GM12878 (cell line): ENCODE data around the gene MYO1E. TPM values are rescaled to one million over a fixed set of nuclear protein-coding genes. Genes with fewer than 3 reads are reported as not detected.
A peak's percentile ranks its signal among the peaks of the same experiment; 100 is the strongest.

ENCODE experiments used
- ATAC-seq: fragments of 200-7000 bp; cut with Tn5 transposase; 3 replicates; pipeline ENCODE4 v1.9.1; 2020; ENCODE audit warnings: mild to moderate bottlenecking, moderate library complexity
- BruUV-seq: library from RNA; stranded (reverse); fragments of 400-500 nt; replicated peaks from 2 replicates; lab custom pipeline; 2021; lab: Mats Ljungman, UMichigan
- CTCF ChIA-PET: fragments of 300-600 bp; sonication (Branson Sonifier 250); formaldehyde crosslinking; extraction: SDS; loops from one replicate; lab custom pipeline; 2021; ENCODE audit warnings: inconsistent platforms; lab: Yijun Ruan, JAX
- POLR2A ChIA-PET: fragments of 350-600 bp; formaldehyde crosslinking; extraction: SDS; loops from one replicate; lab custom pipeline; 2021; ENCODE audit warnings: inconsistent platforms; lab: Charles Lee
- RAD21 ChIA-PET: fragments of 300-600 bp; sonication (Branson Sonifier 250); formaldehyde crosslinking; loops from one replicate; lab custom pipeline; 2023; ENCODE audit warnings: antibody characterized with exemption; ENCODE audit not compliant: unreplicated experiment; lab: Charles Lee
- SMC1A ChIA-PET: fragments of 300-600 bp; sonication (Branson Sonifier 250); formaldehyde crosslinking; loops from one replicate; lab custom pipeline; 2023; ENCODE audit not compliant: unreplicated experiment, uncharacterized antibody; lab: Charles Lee
- DNase-seq: peaks from one replicate; pipeline ENCODE4 v3.0.0-alpha.2; 2011; ENCODE audit warnings: low read depth, low spot score
- FAIRE-seq: peaks from 3 replicates; lab custom pipeline; 2011; peaks lifted over from hg19 to GRCh38; lab: Jason Lieb, UNC
- H2AFZ ChIP-seq: 2 replicates; pipeline ENCODE4 v1.6.0; 2011; ENCODE audit warnings: low read depth, low read length, control low read depth; ENCODE audit not compliant: control insufficient read depth
- H3K27ac ChIP-seq: 2 replicates; pipeline ENCODE4 v1.5.1; 2011; ENCODE audit warnings: control low read depth; ENCODE audit not compliant: control insufficient read depth, insufficient read depth
- H3K27me3 ChIP-seq, 2 experiments: replicated peaks in 1 of 2; 2 replicates each; pipeline versions ENCODE4 v1.6.0 to v1.6.1; 2011; ENCODE audit warnings: low read length in 1 of 2; ENCODE audit not compliant: control insufficient read depth in 2 of 2, insufficient read depth in 2 of 2
- H3K36me3 ChIP-seq, 2 experiments: 2 replicates each; pipeline ENCODE4 v1.5.1; 2011; ENCODE audit warnings: low read length in 1 of 2; ENCODE audit not compliant: control insufficient read depth in 2 of 2, insufficient read depth in 2 of 2
- H3K4me1 ChIP-seq: 2 replicates; pipeline ENCODE4 v1.6.1; 2011; ENCODE audit warnings: mild to moderate bottlenecking, low read length, moderate library complexity, mixed read lengths; ENCODE audit not compliant: control insufficient read depth, insufficient read depth
- H3K4me2 ChIP-seq: 2 replicates; pipeline ENCODE4 v1.6.0; 2011; ENCODE audit warnings: control low read depth; ENCODE audit not compliant: control insufficient read depth, insufficient read depth
- H3K4me3 ChIP-seq: fragments of 200-600 bp; sonication (generic); 2 replicates; pipeline ENCODE4 v1.5.1; 2016
- H3K79me2 ChIP-seq: 2 replicates; pipeline ENCODE4 v1.6.0; 2011; ENCODE audit warnings: low read length; ENCODE audit not compliant: control insufficient read depth, insufficient read depth
- H3K9ac ChIP-seq: 2 replicates; pipeline ENCODE4 v1.8.0; 2011; ENCODE audit warnings: low read length, control low read depth, mixed read lengths; ENCODE audit not compliant: control insufficient read depth, insufficient read depth
- H3K9me3 ChIP-seq: replicated peaks from 3 replicates; pipeline ENCODE4 v1.5.1; 2011; ENCODE audit warnings: mild to moderate bottlenecking, low read length; ENCODE audit not compliant: control insufficient read depth, insufficient read depth
- H4K20me1 ChIP-seq: 2 replicates; pipeline ENCODE4 v1.6.0; 2011; ENCODE audit not compliant: control insufficient read depth, insufficient read depth
- CBX3 ChIP-seq: fragments of 200-600 bp; sonication (generic); IDR thresholded peaks from 2 replicates; pipeline ENCODE4 v1.6.1; 2016; ENCODE audit warnings: low read depth, borderline replicate concordance
- CTCF ChIP-seq, 3 experiments: IDR thresholded peaks in 2 of 3; conservative IDR thresholded peaks in 1 of 3; 2 replicates each; pipeline ENCODE4 v1.5.1; 2011; ENCODE audit warnings: low read depth in 3 of 3, low read length in 3 of 3, mild to moderate bottlenecking in 3 of 3, control low read depth in 2 of 3, moderate library complexity in 2 of 3, inconsistent platforms in 1 of 3, mixed read lengths in 1 of 3; ENCODE audit not compliant: control insufficient read depth in 2 of 3, insufficient read depth in 1 of 3; ENCODE audit errors: extremely low read depth in 1 of 3
- DPF2 ChIP-seq: fragments of 450-650 bp; IDR thresholded peaks from 2 replicates; pipeline ENCODE4 v1.6.1; 2017; ENCODE audit warnings: mild to moderate bottlenecking
- EED ChIP-seq: sonication (generic); IDR thresholded peaks from 2 replicates; pipeline ENCODE4 v1.6.1; 2016; ENCODE audit warnings: antibody characterized with exemption, low read depth
- EP300 ChIP-seq, 2 experiments: fragments of 150-350 bp in 1 of 2; IDR thresholded peaks; 2 replicates each; pipeline ENCODE4 v1.6.1; 2011 to 2012; ENCODE audit warnings: low read depth in 2 of 2, low read length in 2 of 2, borderline replicate concordance in 1 of 2, improper control_type of control experiment in 1 of 2, inconsistent platforms in 1 of 2; ENCODE audit not compliant: control insufficient read depth in 1 of 2
- FOS ChIP-seq: IDR thresholded peaks from 3 replicates; pipeline ENCODE4 v1.6.1; 2011; ENCODE audit warnings: borderline replicate concordance; ENCODE audit not compliant: insufficient read length; ENCODE audit errors: extremely low read depth
- RUNX3 ChIP-seq: IDR thresholded peaks from 2 replicates; pipeline ENCODE4 v1.6.1; 2012; ENCODE audit warnings: low read length, inconsistent platforms
- ZBED1 ChIP-seq: IDR thresholded peaks from 2 replicates; pipeline ENCODE4 v1.6.1; 2016; ENCODE audit warnings: borderline replicate concordance
- WGBS: methylation state at CpG from one replicate; pipeline ENCODE4 v1.1.6; 2016; ENCODE audit warnings: low lambda C conversion rate; ENCODE audit not compliant: insufficient replicate concordance, insufficient coverage; ENCODE audit errors: missing lambda C conversion rate; 5-methylcytosine and 5-hydroxymethylcytosine counted together
- in situ Hi-C: fragments of 300-500 bp; cut with MboI; formaldehyde crosslinking; loops from 9 replicates; pipeline ENCODE4 v1.14.3; 2018; ENCODE audit warnings: mixed read lengths
- intact Hi-C: fragments of 100-400 bp; cut with micrococcal nuclease; formaldehyde crosslinking; loops from one replicate; pipeline ENCODE4 v1.14.2; 2022; ENCODE audit not compliant: unreplicated experiment
- polyA plus RNA-seq, 11 experiments: library from polyadenylated mRNA; depleted of rRNA in 4 of 11; unstranded in 6 of 11; stranded (reverse) in 5 of 11; fragments of >200 nt; fragmentation: Nextera tagmentation in 4 of 11; fragmentation: Illumina TruSeq in 1 of 11; extraction: Ambion mirVana in 4 of 11; extraction: Trizol in 1 of 11; gene quantifications; 1 replicate in 1 of 11; 2 replicates in 10 of 11; pipeline versions ENCODE4 v1.2.1 to v1.2.3, GENCODE V29; 2011 to 2016; ENCODE audit warnings: inconsistent platforms in 2 of 11, missing spikeins in 2 of 11, low read depth in 1 of 11
- total RNA-seq, 4 experiments: library from RNA; depleted of rRNA in 3 of 4; stranded (reverse); fragments of >200 nt in 3 of 4; fragmentation: Illumina TruSeq in 1 of 4; extraction: Trizol in 1 of 4; gene quantifications; 2 replicates each; pipeline versions ENCODE4 v1.2.1 to v1.2.3, GENCODE V29; 2013 to 2021

MYO1E gene
- total and polyA plus RNA-seq, 10 of the 15 experiments (the other 5 are each of a cell fraction or from before 2014, with no cell fraction given), result 10.3 to 266 (median 64.9) TPM

GRCh38 chr15:59360896-59361295 lies 11.8 kb downstream of the MYO1E start:
- no peaks in the 10 kb centered on the region; the same call in 1 of the 3 replicates for H3K9me3 ChIP-seq
- FAIRE-seq (no peak), ATAC-seq (peak; percentile 34), DNase-seq (no peak)
- H3K27me3 ChIP-seq, result no peaks in the 10 kb centered on the region
- intact Hi-C loops, result no loop called here
- ChIA-PET SMC1A (interaction anchor here (0.9 to 2.0 kb wide), 10 partner anchors 8 to 114 kb away, joined by 3 to 6 read pairs (median 4); partner anchors contain the start of gene MYO1E), POLR2A (interaction anchor here (1.4 kb wide), 1 partner anchor 33 kb away, joined by 3 read pairs; no protein-coding TSS in a partner anchor), CTCF (interaction anchor here (1.1 to 1.9 kb wide), 8 partner anchors 8 to 113 kb away, joined by 3 to 6 read pairs (median 3); no protein-coding TSS in a partner anchor), RAD21 (interaction anchor here (0.9 to 1.2 kb wide), 2 partner anchors 45 to 113 kb away, joined by 4 to 5 read pairs; no protein-coding TSS in a partner anchor)
- H3K4me1 ChIP-seq, result peaks cover 22% of the 10 kb centered on the region
- peaks cover 92% of the 10 kb centered on the region for H3K79me2 ChIP-seq
- no peak for TF ChIP-seq ZBED1
- 0 out of 2 replicates have a peak, but pooled peaks have one; percentile 14 for TF ChIP-seq RUNX3
- in situ Hi-C loops, result no loop called here
- H3K36me3 ChIP-seq, result peaks cover 1 to 15% of the 10 kb centered on the region in 2 experiments; a peak in 3 of 4 replicates
- H3K4me2 ChIP-seq, result peak overlapping the region; percentile 57; the same call in 1 of the 2 replicates
- no peak overlapping the region for H3K9ac ChIP-seq
- no peaks in the 10 kb centered on the region; the same call in none of the 2 replicates for H4K20me1 ChIP-seq
- no peak overlapping the region for H3K4me3 ChIP-seq
- no peak overlapping the region for H3K27ac ChIP-seq
- no TSS peak for BruUV-seq
- 100% methylated on average over 2 of the region's 2 CpGs for WGBS
- H2AFZ ChIP-seq, result no peak overlapping the region

GRCh38 chr15:59360305-59360704 lies 12.4 kb downstream of the MYO1E start:
- peaks cover 28% of the 10 kb centered on the region for H3K4me1 ChIP-seq
- no peak for FAIRE-seq
- H2AFZ ChIP-seq, result no peak overlapping the region
- H3K27ac ChIP-seq, result peak overlapping the region; percentile 29; the same call in 1 of the 2 replicates
- ChIA-PET CTCF (interaction anchor here (1.1 to 1.9 kb wide), 8 partner anchors 9 to 113 kb away, joined by 3 to 6 read pairs (median 3); no protein-coding TSS in a partner anchor), RAD21 (interaction anchor here (0.5 to 1.5 kb wide), 4 partner anchors 22 to 112 kb away, joined by 4 to 5 read pairs (median 5); no protein-coding TSS in a partner anchor), SMC1A (interaction anchor here (0.9 to 2.0 kb wide), 10 partner anchors 9 to 113 kb away, joined by 3 to 6 read pairs (median 4); no protein-coding TSS in a partner anchor), POLR2A (interaction anchor here (0.5 to 1.4 kb wide), 2 partner anchors 32 to 42 kb away, joined by 3 to 7 read pairs; no protein-coding TSS in a partner anchor)
- intact Hi-C loops, result no loop called here
- H3K4me2 ChIP-seq, result peak overlapping the region; percentile 57; the same call in 1 of the 2 replicates
- H3K9me3 ChIP-seq, result no peaks in the 10 kb centered on the region; the same call in 1 of the 3 replicates
- in situ Hi-C loops, result no loop called here
- peaks cover 92% of the 10 kb centered on the region for H3K79me2 ChIP-seq
- WGBS, result 75% methylated on average over 2 of the region's 2 CpGs
- DNase-seq, result no peak
- no TSS peak for BruUV-seq
- H3K36me3 ChIP-seq, result peaks cover 1 to 15% of the 10 kb centered on the region in 2 experiments; a peak in 3 of 4 replicates
- H4K20me1 ChIP-seq, result no peaks in the 10 kb centered on the region; the same call in none of the 2 replicates
- H3K9ac ChIP-seq, result no peak overlapping the region
- peak; percentile 49 for ATAC-seq
- no peak overlapping the region for H3K4me3 ChIP-seq
- no peaks in the 10 kb centered on the region for H3K27me3 ChIP-seq
- TF ChIP-seq EP300 (IDR thresholded peaks at IDR 0.05; ENCODE audit: borderline replicate concordance in 1 of 2, control insufficient read depth in 1 of 2, low read depth in 2 of 2, low read length in 2 of 2) (no peak), CTCF (IDR thresholded peaks at IDR 0.05 in 2 of 3, conservative IDR thresholded peaks at IDR 0.05 in 1 of 3; ENCODE audit: control insufficient read depth in 2 of 3, extremely low read depth in 1 of 3, insufficient read depth in 1 of 3, low read depth in 3 of 3, low read length in 3 of 3) (peak in 2 of 3 experiments; percentile 33 to 43; a peak in 3 of 6 replicates), EED (0 out of 2 replicates have a peak, but pooled peaks have one; percentile 5), CBX3 (no peak), FOS (no peak), DPF2 (no peak)
